H1 (cell line): ENCODE data around the gene GINS2. TPM values are rescaled to one million over a fixed set of nuclear protein-coding genes. Genes with fewer than 3 reads are reported as not detected.

Source experiments
- CTCF ChIA-PET: fragments of 300-600 bp; sonication (Branson Sonifier 250); formaldehyde crosslinking; loops from one replicate; lab custom pipeline; 2021; ENCODE audit not compliant: partially characterized antibody; lab: Charles Lee
- POLR2A ChIA-PET: fragments of 300-600 bp; sonication (Branson Sonifier 250); formaldehyde crosslinking; loops from one replicate; lab custom pipeline; 2021; ENCODE audit warnings: inconsistent platforms; ENCODE audit not compliant: partially characterized antibody; lab: Charles Lee
- DNase-seq, 2 experiments: peaks; one replicate each; pipeline versions ENCODE4 v3.0.0 to v3.0.0-alpha.2; 2010 to 2022; ENCODE audit warnings: low spot score in 2 of 2, low read depth in 1 of 2, mixed read lengths in 1 of 2
- FAIRE-seq: peaks from 2 replicates; lab custom pipeline; 2011; peaks lifted over from hg19 to GRCh38; lab: Jason Lieb, UNC
- H2AFZ ChIP-seq: 2 replicates; pipeline ENCODE4 v1.8.1; 2012; ENCODE audit warnings: low read length, inconsistent platforms
- H2AK5ac ChIP-seq: 2 replicates; pipeline ENCODE4 v1.6.1; 2013; ENCODE audit warnings: low read depth, low read length
- H2BK120ac ChIP-seq: replicated peaks from 2 replicates; pipeline ENCODE3; 2013; ENCODE audit warnings: low read depth, low read length, inconsistent platforms
- H2BK12ac ChIP-seq: 2 replicates; pipeline ENCODE4 v1.6.1; 2013; ENCODE audit warnings: low read depth, low read length
- H2BK15ac ChIP-seq: 2 replicates; pipeline ENCODE4 v1.6.1; 2013; ENCODE audit warnings: low read length
- H2BK20ac ChIP-seq: 2 replicates; pipeline ENCODE4 v1.6.1; 2013; ENCODE audit warnings: low read length
- H2BK5ac ChIP-seq: 2 replicates; pipeline ENCODE4 v1.6.1; 2013; ENCODE audit warnings: low read depth, low read length
- H3K14ac ChIP-seq: 2 replicates; pipeline ENCODE4 v1.6.1; 2013; ENCODE audit warnings: inconsistent platforms; ENCODE audit not compliant: insufficient read length
- H3K18ac ChIP-seq: 2 replicates; pipeline ENCODE4 v1.6.1; 2013; ENCODE audit warnings: low read length; ENCODE audit errors: extremely low read depth
- H3K23ac ChIP-seq: 2 replicates; pipeline ENCODE4 v1.6.1; 2013; ENCODE audit warnings: inconsistent platforms; ENCODE audit not compliant: insufficient read length
- H3K23me2 ChIP-seq: 2 replicates; pipeline ENCODE4 v1.6.1; 2013; ENCODE audit warnings: low read depth, low read length
- H3K27ac ChIP-seq: 2 replicates; pipeline ENCODE4 v1.6.1; 2011; ENCODE audit warnings: low read depth, low read length, inconsistent platforms
- H3K27me3 ChIP-seq, 4 experiments: replicated peaks in 1 of 4; 1 replicate in 1 of 4; 2 replicates in 3 of 4; pipeline versions ENCODE4 v1.6.1 to v1.8.1; 2011 to 2013; ENCODE audit warnings: low read length in 3 of 4, mild to moderate bottlenecking in 3 of 4, inconsistent platforms in 2 of 4, mixed read lengths in 2 of 4, moderate library complexity in 1 of 4; ENCODE audit not compliant: control insufficient read depth in 3 of 4, insufficient read depth in 3 of 4; ENCODE audit errors: extremely low read depth in 1 of 4
- H3K36me3 ChIP-seq, 4 experiments: 2 replicates each; pipeline versions ENCODE4 v1.6.1 to v1.8.1; 2011 to 2013; ENCODE audit warnings: mild to moderate bottlenecking in 4 of 4, low read length in 3 of 4, moderate library complexity in 2 of 4, control low read depth in 1 of 4, inconsistent platforms in 1 of 4; ENCODE audit not compliant: insufficient read depth in 4 of 4, control insufficient read depth in 2 of 4
- H3K4ac ChIP-seq: replicated peaks from 2 replicates; pipeline ENCODE3; 2013; ENCODE audit warnings: low read length, low read depth, mixed read lengths, inconsistent platforms; ENCODE audit not compliant: insufficient read length
- H3K4me1 ChIP-seq, 4 experiments: replicated peaks in 1 of 4; 1 replicate in 1 of 4; 2 replicates in 3 of 4; pipeline versions ENCODE4 v1.6.1 to v1.8.1; 2011 to 2013; ENCODE audit warnings: low read length in 3 of 4, inconsistent platforms in 2 of 4, mixed read lengths in 1 of 4; ENCODE audit not compliant: insufficient read depth in 4 of 4, control insufficient read depth in 3 of 4
- H3K4me2 ChIP-seq, 2 experiments: 2 replicates each; pipeline versions ENCODE4 v1.6.1 to v1.8.1; 2011 to 2013; ENCODE audit warnings: low read depth in 2 of 2, low read length in 2 of 2, control low read depth in 1 of 2, inconsistent platforms in 1 of 2, mild to moderate bottlenecking in 1 of 2; ENCODE audit not compliant: insufficient read depth in 1 of 2
- H3K4me3 ChIP-seq, 4 experiments: fragments of 200-600, 300-600 bp in 1 of 4; sonication (generic), shearing (Covaris generic), sonication (Bioruptor Twin) in 1 of 4; 2 replicates each; pipeline versions ENCODE4 v1.5.1 to v1.8.1; 2011 to 2016; ENCODE audit warnings: low read length in 4 of 4, low read depth in 3 of 4, control low read depth in 2 of 4, inconsistent platforms in 2 of 4, mild to moderate bottlenecking in 2 of 4, mixed read lengths in 1 of 4, moderate library complexity in 1 of 4; ENCODE audit not compliant: insufficient read depth in 2 of 4; ENCODE audit errors: extremely low read depth in 1 of 4
- H3K56ac ChIP-seq: replicated peaks from 2 replicates; pipeline ENCODE3; 2013; ENCODE audit warnings: low read depth, mild to moderate bottlenecking, mixed read lengths, low read length, inconsistent platforms; ENCODE audit not compliant: insufficient read length
- H3K79me1 ChIP-seq: 2 replicates; pipeline ENCODE4 v1.6.1; 2013; ENCODE audit warnings: low read depth, low read length, control low read depth
- H3K79me2 ChIP-seq, 2 experiments: 2 replicates each; pipeline versions ENCODE4 v1.6.1 to v1.8.1; 2012 to 2013; ENCODE audit warnings: low read length in 2 of 2, mild to moderate bottlenecking in 2 of 2, inconsistent platforms in 1 of 2; ENCODE audit not compliant: insufficient read depth in 2 of 2, control insufficient read depth in 1 of 2
- H3K9ac ChIP-seq, 4 experiments: replicated peaks in 1 of 4; 1 replicate in 1 of 4; 2 replicates in 3 of 4; pipeline versions ENCODE4 v1.6.1 to v1.8.1; 2011 to 2013; ENCODE audit warnings: low read depth in 3 of 4, low read length in 3 of 4, control low read depth in 2 of 4, mild to moderate bottlenecking in 2 of 4, moderate library complexity in 2 of 4, inconsistent platforms in 1 of 4; ENCODE audit errors: extremely low read depth in 1 of 4
- H3K9me3 ChIP-seq, 2 experiments: 2 replicates each; pipeline versions ENCODE4 v1.6.1 to v1.8.1; 2012 to 2013; ENCODE audit warnings: mild to moderate bottlenecking in 2 of 2, moderate library complexity in 2 of 2, control low read depth in 1 of 2, inconsistent platforms in 1 of 2, low read depth in 1 of 2, low read length in 1 of 2, mixed read lengths in 1 of 2; ENCODE audit not compliant: insufficient read depth in 2 of 2
- H4K20me1 ChIP-seq, 2 experiments: replicated peaks in 1 of 2; 2 replicates each; pipeline versions ENCODE3 to v1.8.1; 2011 to 2013; ENCODE audit warnings: inconsistent platforms in 2 of 2, low read length in 2 of 2, mild to moderate bottlenecking in 1 of 2; ENCODE audit not compliant: insufficient read depth in 2 of 2, control insufficient read depth in 1 of 2
- H4K5ac ChIP-seq: 2 replicates; pipeline ENCODE4 v1.6.1; 2013; ENCODE audit warnings: low read length, low read depth, mixed read lengths, inconsistent platforms; ENCODE audit not compliant: insufficient read length
- H4K8ac ChIP-seq: 2 replicates; pipeline ENCODE4 v1.8.0; 2013; ENCODE audit warnings: mild to moderate bottlenecking, moderate library complexity, low read length, inconsistent platforms; ENCODE audit not compliant: insufficient read depth; ENCODE audit errors: extremely low read depth
- H4K91ac ChIP-seq: replicated peaks from 2 replicates; pipeline ENCODE3; 2013; ENCODE audit warnings: low read length, mixed read lengths, inconsistent platforms; ENCODE audit not compliant: insufficient read length
- ATF3 ChIP-seq: IDR thresholded peaks from 2 replicates; pipeline ENCODE4 v1.6.1; 2011; ENCODE audit warnings: low read depth, mild to moderate bottlenecking, low read length; ENCODE audit not compliant: insufficient read depth
- BACH1 ChIP-seq: IDR thresholded peaks from 2 replicates; pipeline ENCODE4 v1.6.1; 2012; ENCODE audit warnings: low read length, improper control_type of control experiment
- CHD1 ChIP-seq: IDR thresholded peaks from 2 replicates; pipeline ENCODE4 v1.6.1; 2012; ENCODE audit warnings: low read depth, low read length, improper control_type of control experiment
- CHD2 ChIP-seq: IDR thresholded peaks from 2 replicates; pipeline ENCODE4 v1.6.1; 2012; ENCODE audit warnings: low read length, improper control_type of control experiment
- GABPA ChIP-seq: IDR thresholded peaks from 2 replicates; pipeline ENCODE4 v1.6.1; 2011; ENCODE audit warnings: mild to moderate bottlenecking, low read length, moderate library complexity, borderline replicate concordance; ENCODE audit not compliant: insufficient read depth
- JUN ChIP-seq: IDR thresholded peaks from 2 replicates; pipeline ENCODE4 v1.6.1; 2011; ENCODE audit warnings: low read depth, mild to moderate bottlenecking, improper control_type of control experiment, low read length
- MAX ChIP-seq: IDR thresholded peaks from 2 replicates; pipeline ENCODE4 v1.6.1; 2012; ENCODE audit warnings: inconsistent platforms
- NANOG ChIP-seq: IDR thresholded peaks from 2 replicates; pipeline ENCODE4 v1.6.1; 2011; ENCODE audit warnings: low read length, low read depth, mild to moderate bottlenecking, inconsistent platforms; ENCODE audit not compliant: insufficient read depth, poor library complexity, severe bottlenecking
- POLR2A ChIP-seq, 2 experiments: IDR thresholded peaks; 1 replicate in 1 of 2; 2 replicates in 1 of 2; pipeline ENCODE4 v1.6.1; 2011; ENCODE audit warnings: low read depth in 2 of 2, low read length in 2 of 2, mild to moderate bottlenecking in 2 of 2; ENCODE audit errors: control extremely low read depth in 1 of 2
- POLR2AphosphoS5 ChIP-seq: IDR thresholded peaks from 2 replicates; pipeline ENCODE4 v1.6.1; 2011; ENCODE audit warnings: low read depth, low read length
- RFX5 ChIP-seq: IDR thresholded peaks from 2 replicates; pipeline ENCODE4 v1.6.1; 2011; ENCODE audit warnings: low read depth, low read length, improper control_type of control experiment, borderline replicate concordance
- SIN3A ChIP-seq, 2 experiments: IDR thresholded peaks in 1 of 2; conservative IDR thresholded peaks in 1 of 2; 2 replicates each; pipeline ENCODE4 v1.6.1; 2011 to 2012; ENCODE audit warnings: low read length in 2 of 2, improper control_type of control experiment in 1 of 2, low read depth in 1 of 2, mild to moderate bottlenecking in 1 of 2
- SP4 ChIP-seq: IDR thresholded peaks from 2 replicates; pipeline ENCODE4 v1.6.1; 2012; ENCODE audit warnings: low read length, inconsistent platforms
- TAF1 ChIP-seq: IDR thresholded peaks from 2 replicates; pipeline ENCODE4 v1.6.1; 2011; ENCODE audit warnings: mild to moderate bottlenecking, low read depth, low read length
- TEAD4 ChIP-seq: IDR thresholded peaks from 2 replicates; pipeline ENCODE4 v1.6.1; 2012; ENCODE audit warnings: low read depth, low read length, inconsistent platforms, mixed read lengths
- WGBS, 2 experiments: shearing (Covaris generic) in 1 of 2; methylation state at CpG; one replicate each; pipeline versions ENCODE4 v1.1.6 to v1.1.7; 2013 to 2015; ENCODE audit warnings: low lambda C conversion rate in 2 of 2, mixed read lengths in 2 of 2, inconsistent platforms in 1 of 2, low coverage in 1 of 2, missing lambda C conversion rate in 1 of 2; ENCODE audit not compliant: insufficient replicate concordance in 2 of 2, insufficient coverage in 1 of 2, insufficient read length in 1 of 2; ENCODE audit errors: extremely low coverage in 1 of 2, missing lambda C conversion rate in 1 of 2; 5-methylcytosine and 5-hydroxymethylcytosine counted together
- polyA plus RNA-seq, 7 experiments: library from polyadenylated mRNA; depleted of rRNA in 3 of 7; stranded (reverse) in 5 of 7; unstranded in 2 of 7; fragments of >200 nt in 5 of 7; fragments of 200-250 nt in 2 of 7; gene quantifications; 1 replicate in 5 of 7; 2 replicates in 1 of 7; 4 replicates in 1 of 7; pipeline versions ENCODE4 v1.2.1 to v1.2.3, GENCODE V29; 2011 to 2013; ENCODE audit warnings: missing spikeins in 2 of 7, mixed read lengths in 2 of 7
- total RNA-seq: library from RNA; stranded (reverse); fragmentation: NEBNext Ultra II Directional; extraction: Animal tissue kit (Norgen Biotek cat#: 25700); gene quantifications from 2 replicates; pipeline ENCODE4 v1.2.1, GENCODE V29; 2021

The GINS2 gene
- total and polyA plus RNA-seq, 2 of the 8 experiments (the other 6 are each of a cell fraction or from before 2014, with no cell fraction given) = 29.4 to 59.1 TPM

GRCh38 chr16:85697431-85697830 is 8.7 kb upstream of the GINS2 start:
- H4K5ac ChIP-seq = no peak overlapping the region
- H3K4me3 ChIP-seq = no peak overlapping the region
- 95% methylated on average over 14 of the region's 14 CpGs; no CpG with 5 or more reads in 1 of the 2 experiments for WGBS, 2 experiments
- ChIA-PET CTCF (interaction anchor here (0.6 to 37.0 kb wide), 6 partner anchors 8 to 277 kb away, joined by 3 to 620 read pairs (median 7); partner anchors contain the start of gene GINS2), POLR2A (interaction anchor here (1.9 kb wide), 1 partner anchor 8 kb away, joined by 6 read pairs; the partner anchor contains the start of gene GINS2)
- H2AK5ac ChIP-seq = no peak overlapping the region
- no peak overlapping the region for H3K23ac ChIP-seq
- no peaks in the 10 kb centered on the region for H3K27me3 ChIP-seq
- no peak overlapping the region for H3K14ac ChIP-seq
- no peak overlapping the region for H2BK20ac ChIP-seq
- no peaks in the 10 kb centered on the region for H3K79me2 ChIP-seq
- no peak for FAIRE-seq
- no peak overlapping the region for H3K9ac ChIP-seq
- no peak overlapping the region for H4K91ac ChIP-seq
- H2BK12ac ChIP-seq = no peak overlapping the region
- no peak overlapping the region for H2BK15ac ChIP-seq
- H2BK5ac ChIP-seq = no peak overlapping the region
- no peaks in the 10 kb centered on the region for H3K9me3 ChIP-seq
- peaks cover 0 to 6% (median 2%) of the 10 kb centered on the region in 4 experiments; a peak in 3 of 7 replicates for H3K4me1 ChIP-seq
- H3K56ac ChIP-seq = no peak overlapping the region
- no peak overlapping the region; the same call in 1 of the 2 replicates for H4K8ac ChIP-seq
- H4K20me1 ChIP-seq = no peaks in the 10 kb centered on the region
- H3K36me3 ChIP-seq = no peaks in the 10 kb centered on the region
- H3K23me2 ChIP-seq = no peaks in the 10 kb centered on the region
- H3K18ac ChIP-seq = no peak overlapping the region
- no peak overlapping the region for H3K4ac ChIP-seq
- no peak overlapping the region for H3K27ac ChIP-seq
- DNase-seq = no peak
- no peak overlapping the region for H2AFZ ChIP-seq
- H3K4me2 ChIP-seq = no peak overlapping the region
- no peaks in the 10 kb centered on the region for H3K79me1 ChIP-seq
- H2BK120ac ChIP-seq = no peak overlapping the region
- TF ChIP-seq SP4 (no peak), GABPA (no peak), CHD1 (no peak), SIN3A (conservative IDR thresholded peaks at IDR 0.05 in 1 of 2, IDR thresholded peaks at IDR 0.05 in 1 of 2; ENCODE audit: low read depth in 1 of 2, low read length in 2 of 2) (no peak), JUN (no peak), MAX (no peak), BACH1 (no peak), ATF3 (no peak), CHD2 (no peak), RFX5 (no peak), POLR2A (IDR thresholded peaks at IDR 0.05; ENCODE audit: control extremely low read depth in 1 of 2, low read depth in 2 of 2, low read length in 2 of 2) (no peak), POLR2AphosphoS5 (no peak), TEAD4 (no peak), NANOG (no peak), TAF1 (no peak)
